DND-41 (cell line): Measurements from ENCODE around the gene CD207.

Experiments used
- ATAC-seq: fragments of 200-7000 bp; cut with Tn5 transposase; 3 replicates; pipeline ENCODE4 v1.9.1; 2021; ENCODE audit warnings: low read depth; ENCODE audit not compliant: insufficient read depth
- DNase-seq: peaks from one replicate; pipeline ENCODE4 v3.0.0-alpha.2; 2020
- H2AFZ ChIP-seq: 2 replicates; pipeline ENCODE4 v1.6.0; 2012; ENCODE audit warnings: low read depth, low read length
- H3K27ac ChIP-seq: 2 replicates; pipeline ENCODE4 v1.5.1; 2012; ENCODE audit warnings: low read length, inconsistent platforms
- H3K27me3 ChIP-seq: fragments of 200-600 bp; sonication (generic); 2 replicates; pipeline ENCODE4 v1.6.0; 2012; ENCODE audit warnings: low read length, mild to moderate bottlenecking, inconsistent platforms; ENCODE audit not compliant: insufficient read depth, poor library complexity
- H3K36me3 ChIP-seq: 2 replicates; pipeline ENCODE4 v1.5.1; 2012; ENCODE audit warnings: low read length, inconsistent platforms; ENCODE audit not compliant: insufficient read depth
- H3K4me1 ChIP-seq: 2 replicates; pipeline ENCODE4 v1.5.1; 2012; ENCODE audit warnings: mild to moderate bottlenecking, low read length; ENCODE audit not compliant: insufficient read depth
- H3K4me2 ChIP-seq: 2 replicates; pipeline ENCODE4 v1.6.0; 2012; ENCODE audit warnings: mild to moderate bottlenecking, moderate library complexity, low read length, inconsistent platforms; ENCODE audit not compliant: insufficient read depth
- H3K4me3 ChIP-seq, 2 experiments: fragments of 200-600 bp in 1 of 2; shearing (Covaris generic) in 1 of 2; 2 replicates each; pipeline ENCODE4 v1.5.1; 2012 to 2016; ENCODE audit warnings: inconsistent platforms in 2 of 2, low read length in 2 of 2, mild to moderate bottlenecking in 2 of 2, low read depth in 1 of 2, moderate library complexity in 1 of 2
- H3K79me2 ChIP-seq: 2 replicates; pipeline ENCODE4 v1.6.0; 2012; ENCODE audit warnings: low read length, inconsistent platforms; ENCODE audit not compliant: insufficient read depth
- H3K9ac ChIP-seq: 2 replicates; pipeline ENCODE4 v1.6.0; 2012; ENCODE audit warnings: low read depth, mild to moderate bottlenecking, inconsistent platforms, low read length, moderate library complexity
- H3K9me3 ChIP-seq: 2 replicates; pipeline ENCODE4 v1.5.1; 2012; ENCODE audit warnings: low read length, moderate library complexity, mild to moderate bottlenecking, inconsistent platforms; ENCODE audit not compliant: insufficient read depth, severe bottlenecking
- H4K20me1 ChIP-seq: 2 replicates; pipeline ENCODE4 v1.6.0; 2012; ENCODE audit warnings: low read length; ENCODE audit not compliant: insufficient read depth
- EZH2 ChIP-seq: IDR thresholded peaks from 3 replicates; pipeline ENCODE4 v1.6.1; 2012; ENCODE audit warnings: borderline replicate concordance, low read depth, mild to moderate bottlenecking, moderate library complexity, low read length, inconsistent platforms; ENCODE audit not compliant: severe bottlenecking
- TF ChIP-seq, protein P1 (sequence below): IDR thresholded peaks from 2 replicates; pipeline ENCODE4 v1.5.1; 2012; ENCODE audit warnings: borderline replicate concordance, low read length, moderate library complexity, mild to moderate bottlenecking; ENCODE audit not compliant: poor library complexity, severe bottlenecking; ENCODE audit errors: extremely low read depth

Gene CD207

DNA sequence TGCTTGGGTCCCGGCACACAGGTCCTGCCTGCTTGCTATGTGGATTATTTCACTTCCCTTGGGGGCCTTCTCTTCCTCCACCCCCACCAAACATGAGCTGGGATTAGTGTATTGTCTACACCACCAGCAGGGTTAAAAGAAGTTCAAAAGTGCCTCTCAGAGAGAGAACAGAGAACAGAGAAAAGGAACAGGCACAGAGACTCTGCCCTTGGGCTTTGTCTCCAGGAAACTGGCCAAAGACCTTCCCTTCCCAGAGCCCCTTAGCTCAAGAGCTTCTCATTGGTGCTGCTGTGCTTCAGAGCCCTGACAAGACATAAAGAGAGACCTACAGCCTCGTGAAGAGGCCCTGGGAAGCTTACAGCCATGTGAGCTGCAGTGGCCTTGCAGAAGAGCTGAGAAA lies 38.1 kb downstream of the CD207 start:
- peaks cover 21% of the 10 kb centered on the region for H3K27me3 ChIP-seq
- H3K4me2 ChIP-seq = no peak overlapping the region
- no peaks in the 10 kb centered on the region for H4K20me1 ChIP-seq
- no peak for TF ChIP-seq EZH2
- TF ChIP-seq, protein P1, sequence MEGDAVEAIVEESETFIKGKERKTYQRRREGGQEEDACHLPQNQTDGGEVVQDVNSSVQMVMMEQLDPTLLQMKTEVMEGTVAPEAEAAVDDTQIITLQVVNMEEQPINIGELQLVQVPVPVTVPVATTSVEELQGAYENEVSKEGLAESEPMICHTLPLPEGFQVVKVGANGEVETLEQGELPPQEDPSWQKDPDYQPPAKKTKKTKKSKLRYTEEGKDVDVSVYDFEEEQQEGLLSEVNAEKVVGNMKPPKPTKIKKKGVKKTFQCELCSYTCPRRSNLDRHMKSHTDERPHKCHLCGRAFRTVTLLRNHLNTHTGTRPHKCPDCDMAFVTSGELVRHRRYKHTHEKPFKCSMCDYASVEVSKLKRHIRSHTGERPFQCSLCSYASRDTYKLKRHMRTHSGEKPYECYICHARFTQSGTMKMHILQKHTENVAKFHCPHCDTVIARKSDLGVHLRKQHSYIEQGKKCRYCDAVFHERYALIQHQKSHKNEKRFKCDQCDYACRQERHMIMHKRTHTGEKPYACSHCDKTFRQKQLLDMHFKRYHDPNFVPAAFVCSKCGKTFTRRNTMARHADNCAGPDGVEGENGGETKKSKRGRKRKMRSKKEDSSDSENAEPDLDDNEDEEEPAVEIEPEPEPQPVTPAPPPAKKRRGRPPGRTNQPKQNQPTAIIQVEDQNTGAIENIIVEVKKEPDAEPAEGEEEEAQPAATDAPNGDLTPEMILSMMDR = no peak
- H3K9me3 ChIP-seq = no peaks in the 10 kb centered on the region
- H3K36me3 ChIP-seq = no peaks in the 10 kb centered on the region
- H3K27ac ChIP-seq = no peak overlapping the region
- no peak for ATAC-seq
- DNase-seq = no peak
- H2AFZ ChIP-seq = no peak overlapping the region
- H3K9ac ChIP-seq = no peak overlapping the region
- no peaks in the 10 kb centered on the region for H3K4me1 ChIP-seq
- H3K4me3 ChIP-seq = no peak overlapping the region
- no peaks in the 10 kb centered on the region for H3K79me2 ChIP-seq

- no peaks in the 10 kb centered on the region for H3K4me1 ChIP-seq
- H3K9ac ChIP-seq = no peak overlapping the region
- peaks cover 21% of the 10 kb centered on the region for H3K27me3 ChIP-seq
- H3K27ac ChIP-seq = no peak overlapping the region
- H3K36me3 ChIP-seq = no peaks in the 10 kb centered on the region
- ATAC-seq = no peak
- no peak for DNase-seq
- H3K79me2 ChIP-seq = no peaks in the 10 kb centered on the region
- no peak overlapping the region for H3K4me3 ChIP-seq
- H3K9me3 ChIP-seq = no peaks in the 10 kb centered on the region
- TF ChIP-seq, protein P1 = no peak
- TF ChIP-seq EZH2 = no peak
- H4K20me1 ChIP-seq = no peaks in the 10 kb centered on the region
- no peak overlapping the region for H2AFZ ChIP-seq
- H3K4me2 ChIP-seq = no peak overlapping the region
These were observed 39.4 kb downstream of the CD207 start for GRCh38 chr2:70796262-70796661.

DNA sequence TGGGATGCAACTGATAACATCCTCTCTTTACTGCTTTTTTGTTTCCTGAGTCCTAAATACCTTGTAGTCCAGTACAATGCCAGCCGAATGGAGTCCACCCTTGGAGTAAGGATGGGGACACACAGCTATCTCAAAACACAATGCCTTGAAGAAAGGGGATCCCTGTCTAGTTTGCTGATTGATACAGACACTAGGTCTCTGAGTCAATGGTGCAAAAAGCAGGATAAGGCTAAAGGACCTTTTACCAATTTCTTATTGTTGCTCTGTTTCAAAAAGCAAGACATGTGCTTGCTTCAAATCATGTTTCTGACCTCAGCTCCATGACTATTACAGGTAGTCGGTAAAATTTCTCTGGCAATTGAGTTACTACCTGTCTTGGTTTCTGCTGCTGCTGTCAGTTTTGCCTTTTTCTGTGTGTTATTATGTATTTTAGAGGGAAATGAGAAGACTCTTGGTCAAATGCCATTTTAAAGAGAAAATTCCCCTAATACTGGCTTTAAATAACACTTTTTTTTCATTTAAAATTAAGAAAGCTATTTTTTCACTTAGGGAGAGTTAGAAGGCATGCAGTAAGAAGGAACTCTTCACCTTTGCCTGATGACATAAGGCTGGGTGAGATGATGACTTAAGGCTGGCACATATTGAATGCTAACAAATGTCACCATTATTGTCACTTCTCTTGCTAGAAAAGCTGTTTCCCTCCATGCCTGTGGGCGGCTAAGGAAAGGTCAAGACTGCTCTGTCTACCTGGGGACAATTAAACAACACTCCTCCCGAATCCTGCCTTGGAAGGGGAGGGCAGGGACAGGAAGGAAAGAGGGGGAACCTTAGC lies 40.2 kb downstream of the CD207 start:
- H3K27me3 ChIP-seq = peaks cover 21% of the 10 kb centered on the region
- no peak for ATAC-seq
- H3K9ac ChIP-seq = no peak overlapping the region
- no peak overlapping the region for H3K4me2 ChIP-seq
- no peak overlapping the region for H3K4me3 ChIP-seq
- no peak for TF ChIP-seq EZH2
- TF ChIP-seq, protein P1 = no peak
- no peak overlapping the region for H3K27ac ChIP-seq
- H3K79me2 ChIP-seq = no peaks in the 10 kb centered on the region
- H3K9me3 ChIP-seq = no peaks in the 10 kb centered on the region
- H3K36me3 ChIP-seq = no peaks in the 10 kb centered on the region
- H4K20me1 ChIP-seq = no peaks in the 10 kb centered on the region
- no peaks in the 10 kb centered on the region for H3K4me1 ChIP-seq
- no peak for DNase-seq
- H2AFZ ChIP-seq = no peak overlapping the region
